HCT116 (cell line): ENCODE measurements around the gene CHEK2. TPM values are rescaled to one million over a fixed set of nuclear protein-coding genes. Genes with fewer than 3 reads are reported as not detected.

Experiments used
- ATAC-seq: fragments of 200-7000 bp; cut with Tn5 transposase; 2 replicates; pipeline ENCODE4 v1.9.1; 2020; ENCODE audit warnings: mild to moderate bottlenecking, moderate library complexity
- BruUV-seq: library from RNA; stranded (reverse); fragments of 400-500 nt; replicated peaks from 2 replicates; lab custom pipeline; 2021; lab: Mats Ljungman, UMichigan
- CTCF ChIA-PET: fragments of 300-600 bp; sonication (Branson Sonifier 250); formaldehyde crosslinking; loops from one replicate; lab custom pipeline; 2021; ENCODE audit warnings: antibody characterized with exemption; lab: Charles Lee
- POLR2A ChIA-PET: fragments of 300-600, 350-600 bp; sonication (Branson Sonifier 250); formaldehyde crosslinking; loops from one replicate; lab custom pipeline; 2021; ENCODE audit warnings: antibody characterized with exemption; lab: Charles Lee
- RAD21 ChIA-PET, 2 experiments: fragments of 300-600 bp; sonication (Branson Sonifier 250); formaldehyde crosslinking; loops; one replicate each; lab custom pipeline; 2023; ENCODE audit warnings: low total read pairs in 2 of 2; ENCODE audit not compliant: uncharacterized antibody in 2 of 2, unreplicated experiment in 2 of 2, low non-redundant PET in 1 of 2; lab: Charles Lee
- DNase-seq: peaks from one replicate; pipeline ENCODE4 v3.0.0-alpha.2; 2010; ENCODE audit warnings: low read depth, low spot score
- H2AFZ ChIP-seq: fragments of 200-600 bp; shearing (Covaris generic), sonication (generic); 2 replicates; pipeline ENCODE4 v1.6.1; 2017; ENCODE audit warnings: low read depth, mixed run types, mixed read lengths, antibody characterized with exemption, low read length; ENCODE audit not compliant: poor library complexity, severe bottlenecking
- H3K27ac ChIP-seq: 2 replicates; pipeline ENCODE4 v1.5.1; 2012; ENCODE audit warnings: low read depth, low read length
- H3K27me3 ChIP-seq: fragments of 200-600 bp; sonication (generic); 2 replicates; pipeline ENCODE4 v1.6.1; 2016; ENCODE audit warnings: mixed run types, low read length, mixed read lengths; ENCODE audit not compliant: insufficient read depth
- H3K36me3 ChIP-seq, 2 experiments: fragments of 200-500 bp in 1 of 2; fragments of 200-600 bp in 1 of 2; sonication (Bioruptor generic) in 1 of 2; sonication (generic) in 1 of 2; 2 replicates each; pipeline versions ENCODE4 v1.5.1 to v1.6.1; 2014 to 2016; ENCODE audit warnings: low read length in 2 of 2, inconsistent platforms in 1 of 2, mixed read lengths in 1 of 2, mixed run types in 1 of 2; ENCODE audit not compliant: insufficient read depth in 2 of 2, control insufficient read depth in 1 of 2
- H3K4me1 ChIP-seq, 2 experiments: fragments of 200-600 bp in 1 of 2; sonication (generic) in 1 of 2; 2 replicates each; pipeline versions ENCODE4 v1.5.1 to v1.6.1; 2012 to 2017; ENCODE audit warnings: low read length in 2 of 2, inconsistent platforms in 1 of 2, mild to moderate bottlenecking in 1 of 2, mixed read lengths in 1 of 2, mixed run types in 1 of 2, moderate library complexity in 1 of 2; ENCODE audit not compliant: insufficient read depth in 2 of 2, control insufficient read depth in 1 of 2
- H3K4me2 ChIP-seq: fragments of 200-600 bp; sonication (generic); 2 replicates; pipeline ENCODE4 v1.6.1; 2017; ENCODE audit warnings: mixed run types, low read length, mixed read lengths
- H3K4me3 ChIP-seq, 2 experiments: fragments of 200-600 bp in 1 of 2; sonication (generic) in 1 of 2; replicated peaks in 1 of 2; 2 replicates each; pipeline ENCODE4 v1.5.1; 2011 to 2016; ENCODE audit warnings: low read length in 2 of 2, control low read depth in 1 of 2, low read depth in 1 of 2, mild to moderate bottlenecking in 1 of 2, mixed read lengths in 1 of 2, mixed run types in 1 of 2
- H3K79me2 ChIP-seq: fragments of 200-600 bp; sonication (generic); 2 replicates; pipeline ENCODE4 v1.6.1; 2017; ENCODE audit warnings: mild to moderate bottlenecking, mixed run types, low read length, moderate library complexity, mixed read lengths; ENCODE audit not compliant: insufficient read depth
- H3K9ac ChIP-seq: fragments of 200-600 bp; sonication (generic); 2 replicates; pipeline ENCODE4 v1.6.1; 2016; ENCODE audit warnings: low read length, mixed read lengths
- H3K9me2 ChIP-seq: fragments of 200-600 bp; sonication (generic), shearing (Covaris generic); 2 replicates; pipeline ENCODE4 v1.6.1; 2017; ENCODE audit warnings: mixed run types, mild to moderate bottlenecking, moderate library complexity; ENCODE audit not compliant: insufficient read depth
- H3K9me3 ChIP-seq, 2 experiments: fragments of 200-500 bp in 1 of 2; fragments of 200-600 bp in 1 of 2; sonication (Bioruptor generic) in 1 of 2; sonication (generic) in 1 of 2; 2 replicates each; pipeline ENCODE4 v1.6.1; 2014 to 2017; ENCODE audit warnings: low read length in 2 of 2, mixed read lengths in 2 of 2, inconsistent platforms in 1 of 2, low read depth in 1 of 2, mild to moderate bottlenecking in 1 of 2, mixed run types in 1 of 2, moderate library complexity in 1 of 2; ENCODE audit not compliant: control insufficient read depth in 1 of 2, insufficient read depth in 1 of 2
- H4K20me1 ChIP-seq: fragments of 200-600 bp; sonication (generic), shearing (Covaris generic); 2 replicates; pipeline ENCODE4 v1.6.1; 2017; ENCODE audit warnings: mixed run types, mild to moderate bottlenecking, moderate library complexity; ENCODE audit not compliant: insufficient read depth
- EGR1 ChIP-seq: IDR thresholded peaks from 2 replicates; pipeline ENCODE4 v1.6.1; 2012; ENCODE audit warnings: low read depth
- EZH2 ChIP-seq: fragments of 200-600 bp; sonication (generic); IDR thresholded peaks from 2 replicates; pipeline ENCODE4 v1.6.1; 2017; ENCODE audit warnings: antibody characterized with exemption, mixed run types
- EZH2phosphoT487 ChIP-seq: fragments of 200-600 bp; IDR thresholded peaks from 2 replicates; pipeline ENCODE4 v1.6.1; 2018; ENCODE audit warnings: antibody characterized with exemption, borderline replicate concordance
- POLR2A ChIP-seq: IDR thresholded peaks from 2 replicates; pipeline ENCODE4 v1.7.0; 2011; ENCODE audit warnings: borderline replicate concordance; ENCODE audit not compliant: insufficient read depth, insufficient read length; ENCODE audit errors: extremely low read depth
- RAD21 ChIP-seq: IDR thresholded peaks from 2 replicates; pipeline ENCODE4 v1.6.1; 2012; ENCODE audit warnings: low read depth, mild to moderate bottlenecking
- SIN3A ChIP-seq: IDR thresholded peaks from 2 replicates; pipeline ENCODE4 v1.6.1; 2012; ENCODE audit warnings: low read depth
- SP1 ChIP-seq: IDR thresholded peaks from 2 replicates; pipeline ENCODE4 v1.6.1; 2012; ENCODE audit warnings: low read depth
- ZFX ChIP-seq: fragments of 450-650 bp; IDR thresholded peaks from 2 replicates; pipeline ENCODE4 v1.6.1; 2017
- ZNF274 ChIP-seq: fragments of 200-500 bp; sonication (Bioruptor generic); IDR thresholded peaks from 2 replicates; pipeline ENCODE4 v1.6.1; 2014; ENCODE audit warnings: mild to moderate bottlenecking, low read depth, low read length, inconsistent platforms
- intact Hi-C: fragments of 100-400 bp; cut with micrococcal nuclease; formaldehyde crosslinking; loops from 2 replicates; pipeline ENCODE4 v1.10.0; 2022
- total RNA-seq: library from RNA; stranded (reverse); gene quantifications from one replicate; pipeline ENCODE4 v1.2.1, GENCODE V29; 2021; ENCODE audit not compliant: unreplicated experiment
- TF ChIP-seq, protein P1 (sequence below): IDR thresholded peaks from 2 replicates; pipeline ENCODE4 v1.6.1; 2012; ENCODE audit warnings: low read depth
- TF ChIP-seq, protein P2 (sequence below), 3 experiments: fragments of 200-600 bp in 1 of 3; sonication (generic) in 1 of 3; IDR thresholded peaks in 2 of 3; conservative IDR thresholded peaks in 1 of 3; 2 replicates each; pipeline ENCODE4 v1.5.1; 2012 to 2017; ENCODE audit warnings: low read depth in 2 of 3, low read length in 2 of 3, antibody characterized with exemption in 1 of 3, borderline replicate concordance in 1 of 3, control low read depth in 1 of 3, mild to moderate bottlenecking in 1 of 3, mixed read lengths in 1 of 3, mixed run types in 1 of 3, moderate library complexity in 1 of 3; ENCODE audit not compliant: insufficient read depth in 1 of 3

CHEK2 gene
- total RNA-seq, 1 experiment from 2014 or later = 47.1 TPM

DNA sequence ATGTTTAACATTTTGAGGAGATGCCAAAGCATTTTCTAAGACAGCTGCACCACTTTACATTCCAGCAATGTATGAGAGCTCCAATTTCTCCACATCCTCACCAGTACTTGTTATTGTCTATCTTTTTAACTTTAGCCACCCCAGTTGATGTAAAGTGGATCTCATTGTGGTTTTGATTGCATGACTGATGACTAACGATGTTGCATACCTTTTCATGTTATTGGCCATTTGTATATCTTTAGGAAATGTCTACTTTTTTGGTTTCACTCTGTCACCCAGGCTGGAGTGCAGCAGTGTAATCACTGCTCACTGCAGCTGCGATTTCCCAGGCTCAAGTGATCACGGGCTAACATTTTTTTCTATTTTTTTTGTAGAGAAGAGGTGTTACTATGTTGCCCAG lies 70.9 kb downstream of the CHEK2 start:
- no peak for ATAC-seq
- Histone ChIP-seq H2AFZ (no peak overlapping the region), H3K9ac (no peak overlapping the region), H3K4me1 (no peaks in the 10 kb centered on the region; a peak in 1 of 4 replicates), H4K20me1 (no peaks in the 10 kb centered on the region), H3K4me2 (no peak overlapping the region), H3K9me3 (no peaks in the 10 kb centered on the region), H3K79me2 (no peaks in the 10 kb centered on the region), H3K9me2 (no peaks in the 10 kb centered on the region), H3K4me3 (no peak overlapping the region), H3K27ac (no peak overlapping the region), H3K36me3 (no peaks in the 10 kb centered on the region), H3K27me3 (no peaks in the 10 kb centered on the region)
- ChIA-PET CTCF (no interaction called here), RAD21 (no interaction called here), POLR2A (no interaction called here)
- TF ChIP-seq ZFX (no peak), SIN3A (no peak), EZH2phosphoT487 (no peak), RAD21 (no peak), POLR2A (no peak), SP1 (no peak), EZH2 (no peak), ZNF274 (no peak), EGR1 (no peak)
- TF ChIP-seq, protein P1, sequence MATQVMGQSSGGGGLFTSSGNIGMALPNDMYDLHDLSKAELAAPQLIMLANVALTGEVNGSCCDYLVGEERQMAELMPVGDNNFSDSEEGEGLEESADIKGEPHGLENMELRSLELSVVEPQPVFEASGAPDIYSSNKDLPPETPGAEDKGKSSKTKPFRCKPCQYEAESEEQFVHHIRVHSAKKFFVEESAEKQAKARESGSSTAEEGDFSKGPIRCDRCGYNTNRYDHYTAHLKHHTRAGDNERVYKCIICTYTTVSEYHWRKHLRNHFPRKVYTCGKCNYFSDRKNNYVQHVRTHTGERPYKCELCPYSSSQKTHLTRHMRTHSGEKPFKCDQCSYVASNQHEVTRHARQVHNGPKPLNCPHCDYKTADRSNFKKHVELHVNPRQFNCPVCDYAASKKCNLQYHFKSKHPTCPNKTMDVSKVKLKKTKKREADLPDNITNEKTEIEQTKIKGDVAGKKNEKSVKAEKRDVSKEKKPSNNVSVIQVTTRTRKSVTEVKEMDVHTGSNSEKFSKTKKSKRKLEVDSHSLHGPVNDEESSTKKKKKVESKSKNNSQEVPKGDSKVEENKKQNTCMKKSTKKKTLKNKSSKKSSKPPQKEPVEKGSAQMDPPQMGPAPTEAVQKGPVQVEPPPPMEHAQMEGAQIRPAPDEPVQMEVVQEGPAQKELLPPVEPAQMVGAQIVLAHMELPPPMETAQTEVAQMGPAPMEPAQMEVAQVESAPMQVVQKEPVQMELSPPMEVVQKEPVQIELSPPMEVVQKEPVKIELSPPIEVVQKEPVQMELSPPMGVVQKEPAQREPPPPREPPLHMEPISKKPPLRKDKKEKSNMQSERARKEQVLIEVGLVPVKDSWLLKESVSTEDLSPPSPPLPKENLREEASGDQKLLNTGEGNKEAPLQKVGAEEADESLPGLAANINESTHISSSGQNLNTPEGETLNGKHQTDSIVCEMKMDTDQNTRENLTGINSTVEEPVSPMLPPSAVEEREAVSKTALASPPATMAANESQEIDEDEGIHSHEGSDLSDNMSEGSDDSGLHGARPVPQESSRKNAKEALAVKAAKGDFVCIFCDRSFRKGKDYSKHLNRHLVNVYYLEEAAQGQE = no peak
- TF ChIP-seq, protein P2, sequence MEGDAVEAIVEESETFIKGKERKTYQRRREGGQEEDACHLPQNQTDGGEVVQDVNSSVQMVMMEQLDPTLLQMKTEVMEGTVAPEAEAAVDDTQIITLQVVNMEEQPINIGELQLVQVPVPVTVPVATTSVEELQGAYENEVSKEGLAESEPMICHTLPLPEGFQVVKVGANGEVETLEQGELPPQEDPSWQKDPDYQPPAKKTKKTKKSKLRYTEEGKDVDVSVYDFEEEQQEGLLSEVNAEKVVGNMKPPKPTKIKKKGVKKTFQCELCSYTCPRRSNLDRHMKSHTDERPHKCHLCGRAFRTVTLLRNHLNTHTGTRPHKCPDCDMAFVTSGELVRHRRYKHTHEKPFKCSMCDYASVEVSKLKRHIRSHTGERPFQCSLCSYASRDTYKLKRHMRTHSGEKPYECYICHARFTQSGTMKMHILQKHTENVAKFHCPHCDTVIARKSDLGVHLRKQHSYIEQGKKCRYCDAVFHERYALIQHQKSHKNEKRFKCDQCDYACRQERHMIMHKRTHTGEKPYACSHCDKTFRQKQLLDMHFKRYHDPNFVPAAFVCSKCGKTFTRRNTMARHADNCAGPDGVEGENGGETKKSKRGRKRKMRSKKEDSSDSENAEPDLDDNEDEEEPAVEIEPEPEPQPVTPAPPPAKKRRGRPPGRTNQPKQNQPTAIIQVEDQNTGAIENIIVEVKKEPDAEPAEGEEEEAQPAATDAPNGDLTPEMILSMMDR (IDR thresholded peaks at IDR 0.05 in 2 of 3, conservative IDR thresholded peaks at IDR 0.05 in 1 of 3; ENCODE audit: borderline replicate concordance in 1 of 3, insufficient read depth in 1 of 3, low read depth in 2 of 3, low read length in 2 of 3) = no peak
- DNase-seq = no peak
- intact Hi-C loops = no loop called here
- no TSS peak for BruUV-seq
